H1 (cell line): Measurements from ENCODE around the gene CEACAM21. TPM values are rescaled to one million over a fixed set of nuclear protein-coding genes. Genes with fewer than 3 reads are reported as not detected.

Experiments used
- CTCF ChIA-PET: fragments of 300-600 bp; sonication (Branson Sonifier 250); formaldehyde crosslinking; loops from one replicate; lab custom pipeline; 2021; ENCODE audit not compliant: partially characterized antibody; lab: Charles Lee
- POLR2A ChIA-PET: fragments of 300-600 bp; sonication (Branson Sonifier 250); formaldehyde crosslinking; loops from one replicate; lab custom pipeline; 2021; ENCODE audit warnings: inconsistent platforms; ENCODE audit not compliant: partially characterized antibody; lab: Charles Lee
- DNase-seq, 2 experiments: peaks; one replicate each; pipeline versions ENCODE4 v3.0.0 to v3.0.0-alpha.2; 2010 to 2022; ENCODE audit warnings: low spot score in 2 of 2, low read depth in 1 of 2, mixed read lengths in 1 of 2
- FAIRE-seq: peaks from 2 replicates; lab custom pipeline; 2011; peaks lifted over from hg19 to GRCh38; lab: Jason Lieb, UNC
- H2AFZ ChIP-seq: 2 replicates; pipeline ENCODE4 v1.8.1; 2012; ENCODE audit warnings: low read length, inconsistent platforms
- H2AK5ac ChIP-seq: 2 replicates; pipeline ENCODE4 v1.6.1; 2013; ENCODE audit warnings: low read depth, low read length
- H2BK120ac ChIP-seq: replicated peaks from 2 replicates; pipeline ENCODE3; 2013; ENCODE audit warnings: low read depth, low read length, inconsistent platforms
- H2BK12ac ChIP-seq: 2 replicates; pipeline ENCODE4 v1.6.1; 2013; ENCODE audit warnings: low read depth, low read length
- H2BK15ac ChIP-seq: 2 replicates; pipeline ENCODE4 v1.6.1; 2013; ENCODE audit warnings: low read length
- H2BK20ac ChIP-seq: 2 replicates; pipeline ENCODE4 v1.6.1; 2013; ENCODE audit warnings: low read length
- H2BK5ac ChIP-seq: 2 replicates; pipeline ENCODE4 v1.6.1; 2013; ENCODE audit warnings: low read depth, low read length
- H3K14ac ChIP-seq: 2 replicates; pipeline ENCODE4 v1.6.1; 2013; ENCODE audit warnings: inconsistent platforms; ENCODE audit not compliant: insufficient read length
- H3K18ac ChIP-seq: 2 replicates; pipeline ENCODE4 v1.6.1; 2013; ENCODE audit warnings: low read length; ENCODE audit errors: extremely low read depth
- H3K23ac ChIP-seq: 2 replicates; pipeline ENCODE4 v1.6.1; 2013; ENCODE audit warnings: inconsistent platforms; ENCODE audit not compliant: insufficient read length
- H3K23me2 ChIP-seq: 2 replicates; pipeline ENCODE4 v1.6.1; 2013; ENCODE audit warnings: low read depth, low read length
- H3K27ac ChIP-seq: 2 replicates; pipeline ENCODE4 v1.6.1; 2011; ENCODE audit warnings: low read depth, low read length, inconsistent platforms
- H3K27me3 ChIP-seq, 4 experiments: replicated peaks in 1 of 4; 1 replicate in 1 of 4; 2 replicates in 3 of 4; pipeline versions ENCODE4 v1.6.1 to v1.8.1; 2011 to 2013; ENCODE audit warnings: low read length in 3 of 4, mild to moderate bottlenecking in 3 of 4, inconsistent platforms in 2 of 4, mixed read lengths in 2 of 4, moderate library complexity in 1 of 4; ENCODE audit not compliant: control insufficient read depth in 3 of 4, insufficient read depth in 3 of 4; ENCODE audit errors: extremely low read depth in 1 of 4
- H3K36me3 ChIP-seq, 4 experiments: 2 replicates each; pipeline versions ENCODE4 v1.6.1 to v1.8.1; 2011 to 2013; ENCODE audit warnings: mild to moderate bottlenecking in 4 of 4, low read length in 3 of 4, moderate library complexity in 2 of 4, control low read depth in 1 of 4, inconsistent platforms in 1 of 4; ENCODE audit not compliant: insufficient read depth in 4 of 4, control insufficient read depth in 2 of 4
- H3K4ac ChIP-seq: replicated peaks from 2 replicates; pipeline ENCODE3; 2013; ENCODE audit warnings: low read length, low read depth, mixed read lengths, inconsistent platforms; ENCODE audit not compliant: insufficient read length
- H3K4me1 ChIP-seq, 4 experiments: replicated peaks in 1 of 4; 1 replicate in 1 of 4; 2 replicates in 3 of 4; pipeline versions ENCODE4 v1.6.1 to v1.8.1; 2011 to 2013; ENCODE audit warnings: low read length in 3 of 4, inconsistent platforms in 2 of 4, mixed read lengths in 1 of 4; ENCODE audit not compliant: insufficient read depth in 4 of 4, control insufficient read depth in 3 of 4
- H3K4me2 ChIP-seq, 2 experiments: 2 replicates each; pipeline versions ENCODE4 v1.6.1 to v1.8.1; 2011 to 2013; ENCODE audit warnings: low read depth in 2 of 2, low read length in 2 of 2, control low read depth in 1 of 2, inconsistent platforms in 1 of 2, mild to moderate bottlenecking in 1 of 2; ENCODE audit not compliant: insufficient read depth in 1 of 2
- H3K4me3 ChIP-seq, 4 experiments: fragments of 200-600, 300-600 bp in 1 of 4; sonication (generic), shearing (Covaris generic), sonication (Bioruptor Twin) in 1 of 4; 2 replicates each; pipeline versions ENCODE4 v1.5.1 to v1.8.1; 2011 to 2016; ENCODE audit warnings: low read length in 4 of 4, low read depth in 3 of 4, control low read depth in 2 of 4, inconsistent platforms in 2 of 4, mild to moderate bottlenecking in 2 of 4, mixed read lengths in 1 of 4, moderate library complexity in 1 of 4; ENCODE audit not compliant: insufficient read depth in 2 of 4; ENCODE audit errors: extremely low read depth in 1 of 4
- H3K56ac ChIP-seq: replicated peaks from 2 replicates; pipeline ENCODE3; 2013; ENCODE audit warnings: low read depth, mild to moderate bottlenecking, mixed read lengths, low read length, inconsistent platforms; ENCODE audit not compliant: insufficient read length
- H3K79me1 ChIP-seq: 2 replicates; pipeline ENCODE4 v1.6.1; 2013; ENCODE audit warnings: low read depth, low read length, control low read depth
- H3K79me2 ChIP-seq, 2 experiments: 2 replicates each; pipeline versions ENCODE4 v1.6.1 to v1.8.1; 2012 to 2013; ENCODE audit warnings: low read length in 2 of 2, mild to moderate bottlenecking in 2 of 2, inconsistent platforms in 1 of 2; ENCODE audit not compliant: insufficient read depth in 2 of 2, control insufficient read depth in 1 of 2
- H3K9ac ChIP-seq, 4 experiments: replicated peaks in 1 of 4; 1 replicate in 1 of 4; 2 replicates in 3 of 4; pipeline versions ENCODE4 v1.6.1 to v1.8.1; 2011 to 2013; ENCODE audit warnings: low read depth in 3 of 4, low read length in 3 of 4, control low read depth in 2 of 4, mild to moderate bottlenecking in 2 of 4, moderate library complexity in 2 of 4, inconsistent platforms in 1 of 4; ENCODE audit errors: extremely low read depth in 1 of 4
- H3K9me3 ChIP-seq, 2 experiments: 2 replicates each; pipeline versions ENCODE4 v1.6.1 to v1.8.1; 2012 to 2013; ENCODE audit warnings: mild to moderate bottlenecking in 2 of 2, moderate library complexity in 2 of 2, control low read depth in 1 of 2, inconsistent platforms in 1 of 2, low read depth in 1 of 2, low read length in 1 of 2, mixed read lengths in 1 of 2; ENCODE audit not compliant: insufficient read depth in 2 of 2
- H4K20me1 ChIP-seq, 2 experiments: replicated peaks in 1 of 2; 2 replicates each; pipeline versions ENCODE3 to v1.8.1; 2011 to 2013; ENCODE audit warnings: inconsistent platforms in 2 of 2, low read length in 2 of 2, mild to moderate bottlenecking in 1 of 2; ENCODE audit not compliant: insufficient read depth in 2 of 2, control insufficient read depth in 1 of 2
- H4K5ac ChIP-seq: 2 replicates; pipeline ENCODE4 v1.6.1; 2013; ENCODE audit warnings: low read length, low read depth, mixed read lengths, inconsistent platforms; ENCODE audit not compliant: insufficient read length
- H4K8ac ChIP-seq: 2 replicates; pipeline ENCODE4 v1.8.0; 2013; ENCODE audit warnings: mild to moderate bottlenecking, moderate library complexity, low read length, inconsistent platforms; ENCODE audit not compliant: insufficient read depth; ENCODE audit errors: extremely low read depth
- H4K91ac ChIP-seq: replicated peaks from 2 replicates; pipeline ENCODE3; 2013; ENCODE audit warnings: low read length, mixed read lengths, inconsistent platforms; ENCODE audit not compliant: insufficient read length
- CBX5 ChIP-seq: fragments of 300-800, 300-1000 bp; sonication (generic); IDR thresholded peaks from 2 replicates; pipeline ENCODE4 v1.7.1; 2016; ENCODE audit warnings: antibody characterized with exemption, low read length, low read depth
- CBX8 ChIP-seq: fragments of 300-800, 300-1000 bp; sonication (generic); IDR thresholded peaks from 2 replicates; pipeline ENCODE4 v1.7.1; 2016; ENCODE audit warnings: low read depth, low read length, borderline replicate concordance
- CTCF ChIP-seq, 3 experiments: IDR thresholded peaks; 1 replicate in 2 of 3; 2 replicates in 1 of 3; pipeline versions ENCODE4 v1.5.1 to v1.6.1; 2011; ENCODE audit warnings: low read length in 3 of 3, mild to moderate bottlenecking in 3 of 3, inconsistent platforms in 2 of 3, low read depth in 1 of 3, moderate library complexity in 1 of 3; ENCODE audit not compliant: insufficient read depth in 1 of 3; ENCODE audit errors: control extremely low read depth in 1 of 3
- JUND ChIP-seq: IDR thresholded peaks from 2 replicates; pipeline ENCODE4 v1.6.1; 2011; ENCODE audit warnings: mild to moderate bottlenecking, improper control_type of control experiment, low read length
- POLR2A ChIP-seq, 2 experiments: IDR thresholded peaks; 1 replicate in 1 of 2; 2 replicates in 1 of 2; pipeline ENCODE4 v1.6.1; 2011; ENCODE audit warnings: low read depth in 2 of 2, low read length in 2 of 2, mild to moderate bottlenecking in 2 of 2; ENCODE audit errors: control extremely low read depth in 1 of 2
- RAD21 ChIP-seq, 2 experiments: IDR thresholded peaks in 1 of 2; conservative IDR thresholded peaks in 1 of 2; 2 replicates each; pipeline ENCODE4 v1.6.1; 2011; ENCODE audit warnings: low read depth in 2 of 2, low read length in 2 of 2, improper control_type of control experiment in 1 of 2, inconsistent platforms in 1 of 2, mild to moderate bottlenecking in 1 of 2, moderate library complexity in 1 of 2
- TBP ChIP-seq: IDR thresholded peaks from 2 replicates; pipeline ENCODE4 v1.6.1; 2011; ENCODE audit warnings: low read depth, low read length, improper control_type of control experiment
- YY1 ChIP-seq: IDR thresholded peaks from 2 replicates; pipeline ENCODE4 v1.6.1; 2011; ENCODE audit warnings: low read depth, mild to moderate bottlenecking, low read length
- WGBS, 2 experiments: shearing (Covaris generic) in 1 of 2; methylation state at CpG; one replicate each; pipeline versions ENCODE4 v1.1.6 to v1.1.7; 2013 to 2015; ENCODE audit warnings: low lambda C conversion rate in 2 of 2, mixed read lengths in 2 of 2, inconsistent platforms in 1 of 2, low coverage in 1 of 2, missing lambda C conversion rate in 1 of 2; ENCODE audit not compliant: insufficient replicate concordance in 2 of 2, insufficient coverage in 1 of 2, insufficient read length in 1 of 2; ENCODE audit errors: extremely low coverage in 1 of 2, missing lambda C conversion rate in 1 of 2; 5-methylcytosine and 5-hydroxymethylcytosine counted together
- polyA plus RNA-seq, 7 experiments: library from polyadenylated mRNA; depleted of rRNA in 3 of 7; stranded (reverse) in 5 of 7; unstranded in 2 of 7; fragments of >200 nt in 5 of 7; fragments of 200-250 nt in 2 of 7; gene quantifications; 1 replicate in 5 of 7; 2 replicates in 1 of 7; 4 replicates in 1 of 7; pipeline versions ENCODE4 v1.2.1 to v1.2.3, GENCODE V29; 2011 to 2013; ENCODE audit warnings: missing spikeins in 2 of 7, mixed read lengths in 2 of 7
- total RNA-seq: library from RNA; stranded (reverse); fragmentation: NEBNext Ultra II Directional; extraction: Animal tissue kit (Norgen Biotek cat#: 25700); gene quantifications from 2 replicates; pipeline ENCODE4 v1.2.1, GENCODE V29; 2021

Gene CEACAM21
- total and polyA plus RNA-seq, 2 of the 8 experiments (the other 6 are each of a cell fraction or from before 2014, with no cell fraction given), result not detected

DNA sequence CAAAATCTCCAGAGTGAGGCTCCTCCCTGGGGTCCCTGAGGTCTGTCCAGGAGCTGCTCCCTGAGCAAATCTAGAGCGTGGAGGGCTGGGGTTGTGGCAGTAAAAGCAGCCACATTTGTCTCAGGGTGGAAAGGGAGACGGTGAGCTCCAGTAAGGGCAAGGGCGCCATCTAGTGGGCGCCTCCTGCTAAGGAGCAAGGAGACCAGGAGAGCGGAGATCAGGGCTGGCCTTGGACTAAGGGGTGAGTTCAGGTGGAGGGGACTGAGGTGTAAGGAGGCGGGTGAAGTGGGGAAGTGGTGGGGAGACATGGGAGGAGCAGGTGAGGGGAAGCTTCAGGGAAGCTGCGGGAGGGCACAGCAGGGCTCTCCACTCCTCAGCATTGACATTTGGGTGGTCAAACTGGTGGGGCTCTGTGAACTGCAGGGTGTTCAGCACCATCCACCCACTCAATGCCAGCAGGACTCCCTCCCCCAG lies 5.3 kb upstream of the CEACAM21 start:
- H2AK5ac ChIP-seq, result no peak overlapping the region
- H3K79me2 ChIP-seq, result no peaks in the 10 kb centered on the region
- H3K9me3 ChIP-seq, result peaks cover 16 to 18% of the 10 kb centered on the region in 2 experiments; a peak in 3 of 4 replicates
- TF ChIP-seq POLR2A (IDR thresholded peaks at IDR 0.05; ENCODE audit: control extremely low read depth in 1 of 2, low read depth in 2 of 2, low read length in 2 of 2), result no peak
- TF ChIP-seq CBX8, result no peak
- TF ChIP-seq CTCF (IDR thresholded peaks at IDR 0.05; ENCODE audit: control extremely low read depth in 1 of 3, insufficient read depth in 1 of 3, low read depth in 1 of 3, low read length in 3 of 3), result peak; percentile 86 to 93 (median 88)
- no peak for TF ChIP-seq YY1
- TF ChIP-seq RAD21 (IDR thresholded peaks at IDR 0.05 in 1 of 2, conservative IDR thresholded peaks at IDR 0.05 in 1 of 2; ENCODE audit: low read depth in 2 of 2, low read length in 2 of 2), result peak; percentile 89 to 93
- TF ChIP-seq CBX5, result no peak
- TF ChIP-seq JUND, result no peak
- TF ChIP-seq TBP, result no peak
- TF ChIP-seq, all 59 proteins: peak for 2
- H3K27ac ChIP-seq, result no peak overlapping the region
- no peaks in the 10 kb centered on the region for H3K79me1 ChIP-seq
- H3K27me3 ChIP-seq, result peaks cover 0 to 13% (median 4%) of the 10 kb centered on the region in 4 experiments; a peak in 3 of 7 replicates
- H3K4me2 ChIP-seq, result no peak overlapping the region
- FAIRE-seq, result no peak
- WGBS, 2 experiments, result 9% methylated on average over 7 of the region's 7 CpGs; no CpG with 5 or more reads in 1 of the 2 experiments
- ChIA-PET CTCF (interaction anchor here (0.6 to 18.5 kb wide), 24 partner anchors 9 to 228 kb away, joined by 3 to 364 read pairs (median 4); partner anchors contain the start of genes B3GNT8, DMAC2 and ERICH4), POLR2A (no interaction called here)
- H4K91ac ChIP-seq, result no peak overlapping the region
- no peak overlapping the region for H3K4me3 ChIP-seq
- no peak overlapping the region for H3K4ac ChIP-seq
- no peak overlapping the region for H2BK20ac ChIP-seq
- H4K8ac ChIP-seq, result peak overlapping the region; percentile 39; the same call in 1 of the 2 replicates
- no peak overlapping the region for H4K5ac ChIP-seq
- H2BK5ac ChIP-seq, result no peak overlapping the region
- H3K56ac ChIP-seq, result no peak overlapping the region
- no peak overlapping the region for H3K14ac ChIP-seq
- DNase-seq, result peak; percentile 50 to 84
- H2BK12ac ChIP-seq, result no peak overlapping the region
- no peaks in the 10 kb centered on the region for H3K23me2 ChIP-seq
- H4K20me1 ChIP-seq, result no peaks in the 10 kb centered on the region
- H3K9ac ChIP-seq, result no peak overlapping the region
- H3K36me3 ChIP-seq, result no peaks in the 10 kb centered on the region
- H3K4me1 ChIP-seq, result no peaks in the 10 kb centered on the region; a peak in 2 of 7 replicates
- H3K18ac ChIP-seq, result no peak overlapping the region
- no peak overlapping the region for H2BK120ac ChIP-seq
- H2BK15ac ChIP-seq, result no peak overlapping the region
- no peak overlapping the region for H3K23ac ChIP-seq
- no peak overlapping the region for H2AFZ ChIP-seq
